HG03135 (cell line): ENCODE results near the gene NAGK.
"Not testable (repeated sequence)": the region's sequence is repeated elsewhere in the genome, so short reads cannot be mapped to it uniquely, and the experiment has no call there.

Experiments used
- ATAC-seq: cut with Tn5 transposase; IDR thresholded peaks from one replicate; pipeline ENCODE4 v1.9.1; 2021; ENCODE audit warnings: mild to moderate bottlenecking, moderate library complexity; ENCODE audit not compliant: unreplicated experiment

The NAGK gene

GRCh38 chr2:71103809-71104208 lies 35.4 kb downstream of the NAGK start:
- ATAC-seq, result no peak

GRCh38 chr2:71106463-71106862 lies 38.0 kb downstream of the NAGK start:
- ATAC-seq, result not testable (repeated sequence)

- ATAC-seq, result no peak
These were observed 39.6 kb downstream of the NAGK start for GRCh38 chr2:71108091-71108490.

GRCh38 chr2:71113843-71114242 lies 45.4 kb downstream of the NAGK start:
- no peak for ATAC-seq

GRCh38 chr2:71117063-71117462 lies 48.6 kb downstream of the NAGK start:
- no peak for ATAC-seq

- no peak for ATAC-seq
These were observed 51.7 kb downstream of the NAGK start for GRCh38 chr2:71120195-71120594.

- no peak for ATAC-seq
These were observed 53.0 kb downstream of the NAGK start for GRCh38 chr2:71121479-71121878.

GRCh38 chr2:71122387-71123298 lies 54.2 kb downstream of the NAGK start:
- ATAC-seq, result no peak

- ATAC-seq, result no peak
These were observed 57.3 kb downstream of the NAGK start for GRCh38 chr2:71125506-71126294.

- ATAC-seq, result no peak
These were observed 58.5 kb downstream of the NAGK start for GRCh38 chr2:71126957-71127356.
